HG03558 (cell line): ENCODE data around the gene RABGEF1.
"Not testable (repeated sequence)": the region's sequence is repeated elsewhere in the genome, so short reads cannot be mapped to it uniquely, and the experiment has no call there.

Experiments used
- ATAC-seq: cut with Tn5 transposase; IDR thresholded peaks from one replicate; pipeline ENCODE4 v1.9.1; 2021; ENCODE audit warnings: moderate number of reproducible peaks; ENCODE audit not compliant: unreplicated experiment; ENCODE audit errors: extremely low read depth

RABGEF1 gene

DNA sequence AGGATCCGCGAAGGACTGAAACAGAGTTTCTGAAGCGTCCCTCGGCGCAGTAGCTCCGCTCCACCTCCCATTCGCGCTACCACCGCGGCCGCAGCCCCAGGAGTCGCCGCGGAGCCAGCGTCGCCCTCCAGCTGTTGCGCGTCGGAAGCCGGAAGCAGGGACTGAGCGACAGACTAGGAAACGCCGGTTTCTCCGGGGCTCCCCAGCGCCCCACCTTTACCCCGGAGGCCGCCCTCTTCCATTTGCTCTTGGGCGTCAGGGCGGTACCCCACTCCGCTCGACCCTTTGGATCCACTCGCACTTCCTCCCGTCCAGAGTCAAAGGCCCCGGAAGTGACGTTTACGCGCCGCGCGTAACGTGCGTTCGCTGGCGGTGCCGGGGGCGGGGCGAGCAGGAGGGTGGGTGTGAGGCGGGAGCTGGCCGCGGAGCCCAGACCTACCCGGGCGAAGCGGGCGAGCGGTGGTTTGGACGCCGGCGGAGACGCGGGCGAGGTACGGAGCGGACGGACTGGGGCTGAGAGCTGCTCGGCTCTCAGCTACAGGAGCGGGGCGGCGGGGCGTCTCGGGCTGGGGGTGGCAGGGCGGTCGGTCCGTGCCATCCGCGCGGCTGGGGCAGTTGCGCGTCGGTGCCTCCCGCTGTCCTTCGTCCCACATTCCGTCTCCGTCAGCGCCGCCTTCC is at the start of gene RABGEF1:
Gene RABGEF1, plus strand, starts transcription at position 432 of the 678 bp plus-strand sequence. CDS start 31,167 bp downstream, outside the sequence.
- peak; percentile 62 for ATAC-seq

- no peak for ATAC-seq
Measured at GRCh38 chr7:66693331-66693730, 47.2 kb upstream of the RABGEF1 start.

- no peak for ATAC-seq
Measured at GRCh38 chr7:66694286-66694685, 46.2 kb upstream of the RABGEF1 start.

DNA sequence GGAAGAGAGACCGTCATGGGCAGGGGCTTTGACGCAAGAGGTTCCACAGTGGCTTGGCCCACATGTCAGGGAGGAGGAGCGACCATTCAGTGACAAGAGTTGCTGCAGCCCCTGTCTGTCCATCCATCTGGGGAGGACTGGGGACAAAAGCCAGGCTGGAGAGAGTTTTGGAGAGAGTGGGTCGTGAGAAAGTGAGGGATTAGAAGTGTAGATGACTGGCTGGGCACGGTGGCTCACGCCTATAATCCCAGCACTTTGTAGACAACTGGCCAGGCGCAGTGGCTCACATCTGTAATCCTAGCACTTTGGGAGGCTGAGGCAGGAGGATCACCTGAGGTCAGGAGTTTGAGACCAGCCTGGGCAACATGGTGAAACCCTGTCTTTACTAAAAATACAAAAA is 45.1 kb upstream of the RABGEF1 start:
- ATAC-seq: not testable (repeated sequence)

- not testable (repeated sequence) for ATAC-seq
Measured at GRCh38 chr7:66696134-66696533, 44.4 kb upstream of the RABGEF1 start.

- no peak for ATAC-seq
Measured at GRCh38 chr7:66696774-66697191, 43.8 kb upstream of the RABGEF1 start.

DNA sequence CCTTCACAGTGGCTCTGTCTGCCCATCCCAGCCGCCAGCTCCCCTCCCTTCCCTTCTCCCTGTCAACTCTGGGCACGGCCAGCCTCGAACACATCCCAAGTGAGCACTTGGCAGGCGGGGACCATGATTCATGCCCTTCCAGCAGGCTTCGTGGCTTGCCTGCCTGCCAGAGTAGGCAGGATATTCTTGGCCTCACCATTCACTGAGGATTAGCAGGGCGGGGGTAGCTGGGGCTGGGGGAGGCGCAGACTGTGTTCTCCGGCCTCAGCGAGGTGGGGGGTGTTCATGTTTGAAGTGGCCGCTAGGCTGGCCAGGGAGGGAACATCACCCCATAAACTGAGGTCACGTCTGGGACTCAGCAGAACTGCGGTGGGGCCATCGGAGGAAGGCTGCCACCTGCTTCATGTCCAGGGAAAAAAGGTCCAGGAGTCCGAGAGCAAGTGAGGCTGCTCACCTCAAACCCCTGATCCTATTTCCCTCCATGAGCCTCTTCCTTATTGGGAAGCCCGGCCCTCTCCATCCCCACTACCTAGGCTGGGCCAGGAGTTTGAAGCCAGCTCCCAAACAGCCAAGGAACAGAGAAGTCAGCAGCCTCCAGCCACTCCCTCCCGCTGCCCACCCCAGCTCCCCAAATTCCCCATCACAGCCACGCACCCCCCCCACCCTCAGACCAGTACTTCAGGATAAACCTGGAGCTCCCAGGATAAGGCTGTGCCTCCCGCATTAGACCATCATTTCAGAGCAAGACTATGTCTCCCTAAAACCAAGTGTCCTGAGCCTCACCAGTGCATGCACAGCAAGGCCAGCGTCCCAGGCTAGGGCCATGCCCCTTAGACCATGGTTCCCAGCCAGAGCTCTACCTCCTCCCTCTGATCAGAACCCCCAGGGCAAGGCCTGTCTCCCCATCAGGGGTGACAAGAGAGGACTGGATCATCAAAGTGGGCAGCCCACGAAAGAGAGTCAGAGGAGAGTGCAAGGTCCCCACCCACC is 42.8 kb upstream of the RABGEF1 start:
- no peak for ATAC-seq

- ATAC-seq: no peak
Measured at GRCh38 chr7:66698652-66699205, 41.8 kb upstream of the RABGEF1 start.

DNA sequence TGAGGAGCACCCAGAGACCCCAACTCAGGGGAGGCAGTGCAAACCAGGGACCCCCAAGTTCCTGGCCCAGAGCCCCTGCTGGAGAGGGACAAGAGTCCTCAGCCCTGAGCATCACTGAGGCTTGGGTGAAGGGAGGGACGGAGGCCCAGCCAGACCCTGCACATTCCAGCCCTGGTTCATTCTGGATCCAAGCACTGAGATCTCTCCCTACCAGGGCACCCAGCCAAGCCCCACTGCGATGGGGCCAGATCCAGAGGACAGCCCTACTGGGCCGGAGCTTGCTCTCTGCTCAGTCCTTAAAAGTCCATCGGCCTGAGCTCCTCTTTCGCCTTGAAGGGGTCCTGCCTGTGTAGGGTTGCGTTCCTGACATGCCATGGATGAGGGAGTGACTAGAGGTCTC is 40.5 kb upstream of the RABGEF1 start:
- no peak for ATAC-seq

GRCh38 chr7:66700633-66701131 is 39.9 kb upstream of the RABGEF1 start:
- no peak for ATAC-seq

GRCh38 chr7:66707825-66708224 is 32.7 kb upstream of the RABGEF1 start:
- ATAC-seq: no peak

DNA sequence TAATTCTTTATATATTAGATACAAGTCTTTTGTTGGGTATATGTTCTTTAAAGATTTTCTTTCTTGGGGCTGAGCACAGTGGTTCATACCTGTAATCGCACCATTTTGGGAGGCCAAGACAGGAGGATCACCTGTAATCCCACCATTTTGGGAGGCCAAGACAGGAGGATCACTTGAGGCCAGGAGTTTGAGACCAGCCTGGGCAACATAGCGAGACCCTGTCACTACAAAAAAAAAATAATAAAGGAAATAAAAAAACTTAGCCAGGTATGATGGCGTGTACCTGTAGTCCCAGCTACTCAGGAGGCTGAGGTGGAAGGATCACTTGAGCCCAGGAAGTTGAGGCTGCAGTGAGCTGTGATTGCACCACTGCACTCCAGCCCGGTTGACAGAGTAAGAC is 29.8 kb upstream of the RABGEF1 start:
- not testable (repeated sequence) for ATAC-seq

DNA sequence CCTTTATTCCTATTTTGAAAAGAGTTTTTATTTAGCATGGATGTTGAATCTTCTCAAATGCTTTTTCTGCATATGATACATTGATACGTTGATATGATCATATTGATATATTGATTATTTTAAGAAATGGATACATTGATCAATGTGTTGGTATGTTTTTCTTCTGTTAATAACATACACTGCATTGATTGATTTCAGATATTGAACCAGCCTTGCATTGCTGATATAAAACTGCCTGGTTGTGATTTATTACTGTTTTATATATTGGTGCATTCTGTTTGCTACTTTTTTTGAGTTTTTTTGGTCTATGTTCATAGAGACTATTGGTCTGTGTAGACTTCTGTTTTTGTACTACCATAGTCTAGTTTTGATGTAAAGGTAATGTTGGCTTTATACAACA is 26.8 kb upstream of the RABGEF1 start:
- no peak for ATAC-seq

DNA sequence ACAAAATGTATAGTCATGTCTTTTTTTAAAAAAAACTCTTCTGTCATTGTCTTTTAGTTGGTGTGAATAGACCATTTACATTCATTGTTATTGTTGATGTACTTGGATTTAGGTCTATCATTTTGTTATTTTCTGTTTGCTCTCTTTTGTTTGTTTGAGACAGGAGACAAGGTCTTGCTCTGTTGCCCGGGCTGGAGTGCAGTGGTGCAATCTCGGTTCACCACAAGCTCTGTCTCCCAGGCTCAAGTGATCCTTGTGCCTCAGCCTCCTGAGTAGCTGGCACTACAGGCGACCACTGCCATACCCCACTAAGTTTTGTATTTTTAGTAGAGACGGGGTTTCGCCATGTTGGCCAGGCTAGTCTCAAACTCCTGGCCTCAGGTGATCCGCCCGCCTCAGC is 23.9 kb upstream of the RABGEF1 start:
- ATAC-seq: not testable (repeated sequence)

- ATAC-seq: no peak
Measured at GRCh38 chr7:66720561-66720960, 20.0 kb upstream of the RABGEF1 start.

GRCh38 chr7:66725843-66726242 is 14.7 kb upstream of the RABGEF1 start:
- no peak for ATAC-seq

GRCh38 chr7:66727058-66727457 is 13.5 kb upstream of the RABGEF1 start:
- ATAC-seq: no peak

DNA sequence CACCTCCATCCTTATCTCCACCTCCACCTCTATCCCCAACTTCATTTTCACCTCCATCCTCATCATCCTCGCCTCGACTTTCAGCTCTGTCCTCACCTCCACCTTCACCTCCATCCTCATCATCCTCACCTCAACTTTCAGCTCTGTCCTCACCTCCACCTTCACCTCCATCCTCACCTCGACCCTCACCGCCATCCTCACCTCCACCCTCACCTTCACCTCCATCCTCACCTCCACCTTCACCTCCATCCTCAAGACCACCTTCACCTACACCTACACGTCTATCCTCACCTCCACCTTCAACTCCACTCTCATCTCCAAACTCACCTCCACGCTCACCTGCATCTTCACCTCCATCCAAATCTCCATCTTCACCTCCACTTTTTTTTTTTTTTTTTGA is 12.0 kb upstream of the RABGEF1 start:
- ATAC-seq: no peak

DNA sequence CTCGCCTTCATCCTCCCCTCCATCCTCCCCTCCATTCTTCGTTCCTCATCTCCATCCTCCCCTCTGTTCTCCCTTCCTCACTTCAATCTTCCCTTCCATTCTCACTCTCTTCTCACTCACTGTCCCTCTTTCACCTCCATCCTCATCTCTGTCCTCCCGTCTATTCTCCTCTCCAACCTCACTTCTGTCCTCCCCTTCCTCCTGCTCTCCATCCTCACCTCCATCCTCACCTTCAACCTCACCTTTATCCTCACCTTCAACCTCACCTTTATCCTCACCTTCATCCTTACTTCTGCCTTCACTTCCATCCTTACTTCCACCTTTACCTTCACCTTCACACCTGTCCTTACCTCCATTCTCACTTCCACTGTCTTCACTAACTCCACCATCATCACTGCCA is 11.3 kb upstream of the RABGEF1 start:
- no peak for ATAC-seq

- ATAC-seq: no peak
Measured at GRCh38 chr7:66731986-66732385, 8.5 kb upstream of the RABGEF1 start.

DNA sequence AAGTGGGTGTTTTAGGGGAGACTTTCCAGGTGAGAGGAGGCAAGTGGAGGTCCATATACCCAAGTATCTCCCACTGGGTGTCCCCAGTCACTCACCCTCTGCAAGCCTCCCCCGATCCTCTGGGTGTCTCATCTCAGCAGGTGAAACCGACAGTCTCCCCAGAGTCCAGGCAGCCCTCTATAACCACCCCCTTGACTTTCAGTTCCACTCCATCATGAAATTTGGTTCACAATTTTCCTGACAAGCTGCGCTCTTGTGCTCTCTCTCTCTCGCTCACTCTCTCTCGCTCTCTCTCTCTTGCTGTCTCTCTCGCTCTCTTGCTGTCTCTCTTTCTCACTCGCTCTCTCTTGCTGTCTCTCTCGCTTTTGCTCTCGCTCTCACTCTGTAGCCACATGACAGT is 8.1 kb upstream of the RABGEF1 start:
- no peak for ATAC-seq
